Measurements from ENCODE around the gene RBM14.
"Not testable (repeated sequence)": the region's sequence is repeated elsewhere in the genome, so short reads cannot be mapped to it uniquely, and the experiment has no call there.

Gene RBM14

DNA sequence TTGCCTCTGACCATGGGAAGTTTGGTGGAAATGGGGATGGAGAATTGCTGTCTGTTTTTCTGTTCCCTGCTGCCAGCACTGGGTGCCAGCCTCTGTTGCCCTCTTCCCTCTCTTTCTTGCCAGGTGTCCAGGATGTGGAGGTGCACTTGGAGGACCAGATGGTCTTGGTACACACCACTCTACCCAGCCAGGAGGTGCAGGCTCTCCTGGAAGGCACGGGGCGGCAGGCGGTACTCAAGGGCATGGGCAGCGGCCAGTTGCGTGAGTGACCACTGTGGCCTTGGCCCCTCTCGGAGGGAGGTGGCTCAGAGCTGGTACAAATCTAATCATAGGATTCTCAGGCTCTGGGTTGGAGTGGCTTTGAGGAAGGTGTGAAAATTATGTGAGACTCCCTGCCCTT is 17.4 kb upstream of the RBM14 start:
- DNase-seq (ENCODE audit: low read depth in 2 of 2), result no peak

DNA sequence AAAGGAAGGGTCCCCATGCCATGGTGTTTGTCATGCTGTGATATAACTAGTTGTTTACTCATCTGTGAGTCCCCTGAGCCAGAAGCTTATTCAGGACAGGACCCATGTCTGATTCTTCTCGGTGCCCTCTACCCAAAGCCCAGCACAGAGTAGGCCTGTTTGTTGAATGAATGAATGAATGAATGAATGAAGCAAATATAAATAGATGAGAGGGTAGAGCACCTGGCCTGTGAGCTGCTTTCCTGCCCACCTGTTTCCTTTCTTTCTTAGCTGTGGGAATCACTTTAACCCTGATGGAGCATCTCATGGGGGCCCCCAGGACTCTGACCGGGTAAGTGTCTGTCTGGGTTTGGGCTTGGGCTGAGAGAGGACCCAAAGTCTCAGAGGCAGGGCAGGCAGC is 16.2 kb upstream of the RBM14 start:
- no peak for DNase-seq (ENCODE audit: low read depth in 2 of 2)

GRCh38 chr11:66600631-66601233 is 15.7 kb upstream of the RBM14 start:
- no peak for DNase-seq (ENCODE audit: low read depth in 2 of 2)

- DNase-seq (ENCODE audit: low read depth in 2 of 2), result no peak
Measured at GRCh38 chr11:66603072-66603471, 13.4 kb upstream of the RBM14 start.

- DNase-seq (ENCODE audit: low read depth in 2 of 2), result no peak
Measured at GRCh38 chr11:66604155-66604554, 12.3 kb upstream of the RBM14 start.

DNA sequence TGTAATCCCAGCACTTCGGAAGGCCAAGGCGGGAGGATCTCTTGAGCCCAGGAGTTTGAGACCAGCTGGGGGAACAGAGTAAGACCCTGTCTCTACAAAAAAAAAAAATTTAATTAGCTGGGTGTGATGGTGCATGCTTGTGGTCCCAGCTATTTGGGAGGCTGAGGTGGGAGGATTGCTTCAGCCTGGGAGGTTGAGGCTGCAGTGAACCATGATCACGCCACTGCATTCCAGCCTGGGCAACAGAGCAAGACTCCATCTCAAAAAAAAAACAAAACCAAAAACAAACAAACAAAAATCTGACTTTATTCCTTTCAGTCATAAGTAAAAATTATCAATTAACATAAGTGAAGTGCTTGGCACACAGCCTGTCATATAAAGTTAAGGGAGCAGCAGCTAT is 9.8 kb upstream of the RBM14 start:
- not testable (repeated sequence) for DNase-seq (ENCODE audit: low read depth in 2 of 2)

GRCh38 chr11:66607126-66607834 is 9.2 kb upstream of the RBM14 start:
- DNase-seq (ENCODE audit: low read depth in 2 of 2), result peak; percentile 24 to 28

- no peak for DNase-seq (ENCODE audit: low read depth in 2 of 2)
Measured at GRCh38 chr11:66609721-66610617, 6.5 kb upstream of the RBM14 start.

DNA sequence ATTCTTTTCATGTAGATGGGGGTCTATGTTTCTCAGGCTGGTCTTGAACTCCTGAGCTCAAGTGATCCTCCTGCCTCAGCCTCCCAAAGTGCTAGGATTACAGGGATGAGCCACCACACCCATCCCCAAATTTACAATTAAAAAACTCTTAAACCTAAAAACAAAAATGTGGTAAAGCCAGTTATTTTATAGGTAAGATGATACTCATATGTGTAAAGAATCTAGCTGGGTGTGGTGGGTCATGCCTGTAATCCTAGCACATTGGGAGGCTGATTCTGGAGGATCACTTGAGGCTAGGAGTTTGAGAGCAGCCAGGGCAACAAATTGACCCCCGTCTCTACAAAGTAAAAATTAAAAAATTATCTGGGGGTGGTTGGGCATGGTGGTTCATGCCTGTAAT is 4.0 kb upstream of the RBM14 start:
- DNase-seq (ENCODE audit: low read depth in 2 of 2), result no peak

DNA sequence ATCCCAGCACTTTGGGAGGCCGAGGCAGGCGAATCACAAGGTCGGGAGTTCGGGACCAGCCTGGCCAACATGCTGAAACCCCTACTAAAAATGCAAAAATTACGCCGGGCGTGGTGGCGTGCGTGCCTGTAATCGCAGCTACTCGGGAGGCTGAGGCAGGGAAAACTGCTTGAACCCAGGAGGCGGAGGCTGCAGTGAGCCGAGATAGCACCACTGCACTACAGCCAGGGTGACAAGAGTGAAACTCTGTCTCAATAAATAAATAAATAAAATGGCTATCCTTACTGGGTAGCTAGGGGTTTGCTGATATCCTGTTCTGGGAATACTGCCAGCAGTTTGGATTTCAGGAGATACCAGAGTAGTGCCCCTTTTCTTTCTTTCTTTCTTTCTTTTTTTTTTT is 2.4 kb upstream of the RBM14 start:
- no peak for DNase-seq (ENCODE audit: low read depth in 2 of 2)

- DNase-seq (ENCODE audit: low read depth in 2 of 2), result no peak
Measured at GRCh38 chr11:66617155-66617834, 865 bp downstream of the RBM14 start.

GRCh38 chr11:66619080-66619554 is 2.7 kb downstream of the RBM14 start:
- no peak for DNase-seq (ENCODE audit: low read depth in 2 of 2)

DNA sequence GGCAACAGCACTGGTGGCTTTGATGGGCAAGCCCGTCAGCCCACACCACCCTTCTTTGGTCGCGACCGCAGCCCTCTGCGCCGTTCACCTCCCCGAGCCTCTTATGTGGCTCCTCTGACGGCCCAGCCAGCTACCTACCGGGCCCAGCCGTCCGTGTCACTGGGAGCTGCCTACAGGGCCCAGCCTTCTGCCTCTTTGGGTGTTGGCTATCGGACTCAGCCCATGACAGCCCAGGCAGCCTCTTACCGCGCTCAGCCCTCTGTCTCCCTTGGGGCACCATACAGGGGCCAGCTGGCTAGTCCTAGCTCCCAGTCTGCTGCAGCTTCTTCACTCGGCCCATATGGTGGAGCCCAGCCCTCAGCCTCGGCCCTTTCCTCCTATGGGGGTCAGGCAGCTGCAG is 8.0 kb downstream of the RBM14 start:
- DNase-seq (ENCODE audit: low read depth in 2 of 2), result no peak

- no peak for DNase-seq (ENCODE audit: low read depth in 2 of 2)
Measured at GRCh38 chr11:66625041-66625751, 8.8 kb downstream of the RBM14 start.

DNA sequence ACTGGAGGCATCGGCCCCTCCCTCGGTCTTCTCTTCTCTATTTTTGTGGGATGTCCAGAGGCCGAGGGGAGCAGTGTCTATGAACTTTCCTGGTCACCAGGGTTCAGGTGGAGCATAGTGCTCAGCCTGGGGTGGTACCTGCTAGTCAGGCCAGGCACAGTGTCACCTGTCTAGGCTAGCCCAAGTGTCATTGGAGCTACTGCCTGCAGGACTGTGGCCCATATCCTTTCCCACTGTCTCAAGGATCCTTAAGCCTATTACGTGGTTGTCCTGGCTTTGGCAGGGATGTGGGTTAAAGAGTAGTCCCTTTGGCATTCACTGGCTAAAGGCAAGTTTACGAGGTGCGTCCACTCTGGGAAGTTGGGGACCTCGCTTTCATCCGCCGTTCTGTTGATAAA is 9.3 kb downstream of the RBM14 start:
- DNase-seq (ENCODE audit: low read depth in 2 of 2), result no peak

DNA sequence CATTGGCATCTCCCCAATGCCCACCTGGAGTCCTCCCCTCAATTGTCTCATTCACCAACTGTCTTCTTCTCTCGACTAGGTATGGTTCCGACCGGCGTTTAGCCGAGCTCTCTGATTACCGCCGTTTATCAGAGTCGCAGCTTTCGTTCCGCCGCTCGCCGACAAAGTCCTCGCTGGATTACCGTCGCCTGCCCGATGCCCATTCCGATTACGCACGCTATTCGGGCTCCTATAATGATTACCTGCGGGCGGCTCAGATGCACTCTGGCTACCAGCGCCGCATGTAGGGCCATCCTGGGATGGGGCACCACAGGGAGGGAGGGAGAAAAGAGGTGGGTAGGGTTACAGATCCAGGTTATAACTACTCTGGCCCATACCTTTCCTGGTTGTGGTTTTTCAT is 10.0 kb downstream of the RBM14 start:
- no peak for DNase-seq (ENCODE audit: low read depth in 2 of 2)

DNA sequence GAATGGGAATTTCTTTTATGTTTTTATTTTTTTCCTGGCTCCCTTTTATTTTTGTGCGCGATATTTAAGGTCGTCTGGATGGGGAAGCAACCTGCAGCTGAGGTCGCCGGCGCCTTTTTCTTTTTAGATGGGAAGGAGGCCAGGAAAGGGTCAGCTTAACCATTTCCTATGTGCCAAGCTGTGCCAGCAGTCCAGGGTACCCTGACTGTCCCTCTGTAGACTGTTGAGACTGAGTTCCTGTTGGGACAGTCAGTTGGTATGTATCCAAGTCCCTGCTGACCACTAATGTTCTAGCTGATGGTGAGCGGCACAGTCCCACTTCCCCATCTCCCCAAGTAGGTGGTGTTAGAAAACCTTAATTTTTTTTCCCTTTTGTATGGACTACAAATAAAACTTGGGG is 10.5 kb downstream of the RBM14 start:
- no peak for DNase-seq (ENCODE audit: low read depth in 2 of 2)

- DNase-seq (ENCODE audit: low read depth in 2 of 2), result no peak
Measured at GRCh38 chr11:66628061-66628603, 11.7 kb downstream of the RBM14 start.

DNA sequence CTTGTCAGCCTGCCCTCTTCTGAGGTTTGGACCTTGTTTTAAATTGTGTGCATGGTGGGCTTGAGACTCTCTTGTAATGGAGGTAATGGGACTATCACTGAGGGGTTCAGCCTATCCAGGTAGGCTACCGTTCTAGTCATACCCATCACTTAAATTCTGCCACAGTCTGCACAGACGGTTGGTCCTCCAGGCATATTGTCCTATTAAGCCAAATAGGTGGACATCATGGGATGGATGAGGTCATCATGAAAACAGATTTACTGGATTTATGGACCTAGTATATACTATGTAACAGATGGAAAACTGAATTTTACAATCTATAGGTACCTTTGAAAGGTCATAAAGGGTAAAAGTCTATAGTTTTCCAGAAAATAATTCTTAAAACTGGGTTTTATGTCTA is 12.9 kb downstream of the RBM14 start:
- no peak for DNase-seq (ENCODE audit: low read depth in 2 of 2)

DNA sequence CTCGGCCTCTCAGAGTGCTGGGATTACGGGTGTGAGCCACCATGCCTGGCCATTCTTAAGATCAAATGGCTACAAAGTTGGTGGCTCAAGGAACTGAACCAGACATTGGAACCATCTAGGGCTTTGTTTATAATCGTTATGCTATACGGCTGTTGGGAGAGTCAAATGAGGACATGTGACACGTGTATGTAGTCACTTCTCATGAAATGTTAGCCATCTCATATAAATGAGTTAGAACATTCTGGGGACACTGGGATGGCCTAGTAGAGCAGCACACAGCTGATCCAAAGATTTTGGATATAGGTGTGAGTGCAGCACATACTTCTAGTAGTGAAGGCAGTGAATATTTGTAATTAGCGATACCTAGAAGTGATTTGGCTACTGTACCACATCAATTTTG is 15.5 kb downstream of the RBM14 start:
- no peak for DNase-seq (ENCODE audit: low read depth in 2 of 2)

DNA sequence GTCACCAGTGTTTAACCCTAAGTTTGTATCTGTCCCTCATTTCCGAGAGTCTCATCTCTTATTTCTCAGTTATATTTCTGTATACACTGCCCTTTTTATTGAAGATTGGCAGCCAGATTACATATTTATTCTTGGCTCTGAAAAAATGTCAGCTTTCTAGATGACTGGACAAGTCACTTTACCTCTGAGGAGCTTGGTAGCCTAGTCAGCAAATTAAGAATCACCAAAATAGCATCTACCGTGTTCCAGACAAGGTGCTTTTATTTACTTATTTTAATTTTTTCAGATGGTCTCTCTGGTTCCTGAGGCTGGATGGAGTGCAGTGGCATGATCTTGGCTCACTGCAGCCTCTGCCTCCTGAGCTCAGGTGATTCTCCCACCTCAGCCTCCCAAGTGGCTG is 16.5 kb downstream of the RBM14 start:
- no peak for DNase-seq (ENCODE audit: low read depth in 2 of 2)

Data from fibroblast of skin of left biceps (primary cell).